DMS79 (cell line): ENCODE data around the gene EIF3L.
"Not testable (repeated sequence)": the region's sequence is repeated elsewhere in the genome, so short reads cannot be mapped to it uniquely, and the experiment has no call there.

ENCODE experiments used
- DNase-seq: peaks from one replicate; lab custom pipeline; 2025; lab: John Stamatoyannopoulos, UW

The EIF3L gene

DNA sequence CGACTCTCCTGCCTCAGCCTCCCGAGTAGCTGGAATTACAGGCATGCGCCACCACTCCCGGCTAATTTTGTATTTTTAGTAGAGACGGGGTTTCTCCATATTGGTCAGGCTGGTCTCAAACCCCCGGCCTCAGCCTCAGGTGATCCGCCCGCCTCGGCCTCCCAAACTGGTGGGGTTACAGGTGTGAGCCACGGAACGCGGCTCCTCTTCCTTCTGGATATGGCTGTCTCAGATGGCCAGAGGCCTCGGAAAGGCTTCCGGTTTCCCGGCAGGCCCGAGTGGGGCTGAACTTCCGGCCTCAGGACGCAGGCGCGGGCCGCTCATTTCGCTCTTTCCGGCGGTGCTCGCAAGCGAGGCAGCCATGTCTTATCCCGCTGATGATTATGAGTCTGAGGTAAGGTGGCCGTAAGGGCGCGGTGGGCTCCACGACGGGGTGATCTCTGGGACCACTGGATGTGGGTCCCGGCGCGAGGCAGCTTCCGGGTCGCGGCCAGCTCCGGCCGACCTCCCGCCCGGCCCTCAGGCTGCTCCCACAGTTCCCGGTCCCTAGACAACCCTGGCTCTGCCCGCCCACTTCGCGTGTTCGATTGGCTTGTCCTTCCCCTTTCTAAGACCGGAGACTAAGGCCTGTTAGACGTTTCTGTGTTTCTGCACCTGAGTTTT, at the start of gene EIF3L:
TSS of gene EIF3L (plus strand) at position 331 of the 663 bp plus-strand sequence. CDS start at position 362, 31 bp downstream.
- peak; percentile 59 for DNase-seq

DNA sequence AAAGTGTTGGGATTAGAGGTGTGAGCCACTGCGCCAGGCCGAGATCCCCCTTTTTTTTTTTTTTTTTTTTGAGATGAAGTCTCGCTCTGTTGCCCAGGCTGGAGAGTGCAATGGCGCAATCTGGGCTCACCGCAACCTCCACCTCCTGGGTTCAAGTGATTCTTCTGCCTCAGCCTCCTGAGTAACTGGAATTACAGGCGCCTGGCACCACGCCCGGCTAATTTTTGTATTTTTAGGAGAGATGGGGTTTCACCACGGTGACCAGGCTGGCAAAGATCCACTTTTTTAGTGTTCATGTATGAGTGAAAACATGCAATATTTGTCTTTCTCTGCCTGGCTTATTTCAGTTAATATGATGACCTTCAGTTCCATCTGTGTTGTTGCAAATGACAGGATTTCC, 49.2 kb upstream of the EIF3L start:
- not testable (repeated sequence) for DNase-seq

DNA sequence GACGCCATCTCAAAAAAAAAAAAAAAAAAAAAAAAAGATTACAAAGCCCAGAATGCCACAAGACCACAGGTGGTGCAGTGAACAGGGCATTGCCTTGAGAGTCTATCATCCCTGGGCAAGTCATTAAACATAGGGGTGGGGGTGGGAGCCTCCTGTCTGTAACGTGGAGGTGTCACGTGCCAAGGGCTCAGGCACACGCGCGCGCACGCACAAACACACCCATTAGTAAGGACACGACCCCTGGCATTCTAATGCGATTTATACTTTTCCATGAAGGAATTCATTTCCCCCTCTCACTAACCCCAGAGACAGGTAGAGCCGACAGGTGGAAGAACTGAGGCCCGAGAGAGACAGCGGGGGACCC, 47.3 kb upstream of the EIF3L start:
- peak; percentile 33 for DNase-seq

DNA sequence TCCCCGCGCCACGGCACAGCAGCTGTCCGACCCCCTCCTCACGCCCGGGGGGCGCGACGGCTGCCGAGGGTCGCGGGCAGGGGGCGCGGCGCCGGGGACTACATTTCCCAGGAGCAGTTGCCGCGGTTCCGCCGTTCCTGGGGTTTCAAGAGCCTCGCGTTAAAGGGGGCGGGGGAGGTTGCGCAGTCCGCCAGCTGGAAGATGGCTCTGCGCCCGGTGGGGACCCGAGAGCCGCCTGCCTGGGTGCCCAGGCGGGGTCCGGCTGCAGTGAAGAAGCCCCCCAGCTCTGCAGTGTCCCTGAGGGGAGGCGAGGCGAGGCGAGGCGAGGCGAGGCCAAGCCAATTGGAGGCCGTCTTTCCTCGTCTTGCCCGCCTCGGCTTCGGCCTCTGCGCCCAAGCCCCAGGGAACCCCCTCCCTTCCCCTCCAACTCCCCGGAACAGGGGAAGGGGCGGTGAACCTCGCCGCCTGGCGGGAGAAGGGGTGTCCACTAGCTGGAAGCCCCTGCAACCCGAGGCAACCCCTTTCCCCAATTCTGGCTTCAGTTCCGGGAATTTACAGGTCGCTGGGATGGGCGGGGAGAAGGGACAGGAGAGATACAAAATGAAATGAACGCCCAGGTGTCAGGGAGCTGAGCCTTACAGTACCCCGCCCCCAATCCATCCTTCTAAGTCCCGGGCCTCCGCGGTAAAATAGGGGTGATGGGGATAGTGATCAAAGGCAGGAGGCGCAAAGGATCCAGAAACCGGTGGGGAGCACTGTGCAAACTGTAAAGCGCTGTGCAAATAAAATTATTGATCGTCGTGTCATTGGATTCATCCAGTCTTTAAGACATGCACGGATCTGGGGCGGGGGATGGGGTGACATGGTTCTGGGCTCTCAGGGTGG, 46.7 kb upstream of the EIF3L start:
- peak; percentile 18 for DNase-seq

DNA sequence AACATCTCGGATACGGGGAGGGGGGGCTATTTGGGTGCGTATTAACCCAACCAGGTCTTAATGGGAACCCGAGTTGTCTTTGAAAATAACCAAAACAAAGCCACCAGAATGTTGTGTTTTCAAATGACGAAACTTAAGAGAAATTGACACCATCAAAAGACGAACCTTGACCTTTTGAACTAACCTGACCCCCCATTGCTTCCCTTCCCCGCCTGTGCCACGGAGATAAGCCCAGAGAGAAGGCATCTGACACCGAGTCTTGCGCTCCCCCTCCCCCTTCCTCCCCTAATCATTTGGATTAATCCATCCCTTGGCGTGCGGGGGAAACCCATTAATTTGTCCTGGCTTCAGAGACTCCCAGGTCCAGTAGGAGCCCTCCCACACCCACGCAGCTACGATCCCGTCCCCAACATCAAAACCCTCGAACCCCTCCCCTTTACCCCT, 46.0 kb upstream of the EIF3L start:
- no peak for DNase-seq

DNA sequence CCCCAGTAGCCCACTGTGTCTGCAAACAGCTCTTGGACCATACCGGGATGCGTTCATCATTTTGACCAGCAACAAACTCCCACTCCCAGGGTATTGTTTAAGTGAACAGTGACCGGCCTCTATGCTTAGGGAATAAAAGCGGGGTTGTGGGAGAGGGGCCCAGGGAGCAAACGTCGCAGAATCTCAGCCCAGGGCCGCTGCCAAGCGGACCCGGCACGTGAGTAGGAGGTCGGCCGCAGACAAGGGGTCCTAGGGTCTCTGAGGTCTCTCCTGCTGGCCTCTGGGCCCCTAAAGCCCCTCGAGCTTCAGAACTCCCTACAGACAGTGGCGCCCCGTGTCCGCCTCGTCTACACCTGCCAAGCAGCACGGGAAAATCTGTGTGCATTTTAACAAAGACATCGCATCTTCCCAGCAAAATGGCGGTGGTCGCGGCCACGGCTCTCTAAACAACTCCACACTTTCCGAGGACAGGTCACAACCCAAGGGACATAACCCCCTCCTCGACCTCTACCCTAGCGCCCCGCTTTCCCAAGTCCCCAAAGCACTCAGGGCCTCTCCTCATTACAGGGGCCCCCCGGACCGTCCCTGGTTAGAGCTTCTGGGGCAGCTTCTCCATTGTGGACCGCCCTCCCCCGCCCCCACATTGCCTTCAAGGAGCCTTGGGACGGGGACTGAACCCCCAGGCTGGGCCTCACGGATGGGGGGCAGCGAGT, 45.4 kb upstream of the EIF3L start:
- no peak for DNase-seq

DNA sequence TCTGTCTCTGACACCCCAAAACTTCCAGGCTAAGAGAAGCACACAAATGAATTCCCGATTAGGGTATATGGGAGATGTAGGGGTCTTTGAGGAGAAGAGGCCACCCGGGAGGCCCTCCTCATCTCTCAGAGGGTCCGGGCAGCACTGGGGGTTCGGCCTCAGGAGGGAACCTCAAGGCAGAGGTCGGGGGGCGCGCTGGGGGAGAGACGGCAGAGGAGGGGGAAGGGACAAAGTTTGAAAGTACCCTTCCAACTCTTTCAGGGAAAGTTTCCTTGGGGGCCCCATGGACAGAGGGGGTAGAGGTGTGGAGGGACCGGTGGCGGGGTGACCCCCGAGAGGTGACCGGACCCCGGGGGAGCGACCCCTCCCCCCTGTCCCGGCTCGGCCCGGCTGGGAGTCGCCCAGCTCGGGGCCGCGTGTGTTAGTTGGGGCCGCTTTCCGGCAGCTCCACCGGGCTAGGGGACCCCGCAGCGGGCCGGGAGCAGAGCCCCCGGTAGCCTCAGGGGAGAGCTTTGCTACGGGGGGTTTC, 44.8 kb upstream of the EIF3L start:
- no peak for DNase-seq

DNA sequence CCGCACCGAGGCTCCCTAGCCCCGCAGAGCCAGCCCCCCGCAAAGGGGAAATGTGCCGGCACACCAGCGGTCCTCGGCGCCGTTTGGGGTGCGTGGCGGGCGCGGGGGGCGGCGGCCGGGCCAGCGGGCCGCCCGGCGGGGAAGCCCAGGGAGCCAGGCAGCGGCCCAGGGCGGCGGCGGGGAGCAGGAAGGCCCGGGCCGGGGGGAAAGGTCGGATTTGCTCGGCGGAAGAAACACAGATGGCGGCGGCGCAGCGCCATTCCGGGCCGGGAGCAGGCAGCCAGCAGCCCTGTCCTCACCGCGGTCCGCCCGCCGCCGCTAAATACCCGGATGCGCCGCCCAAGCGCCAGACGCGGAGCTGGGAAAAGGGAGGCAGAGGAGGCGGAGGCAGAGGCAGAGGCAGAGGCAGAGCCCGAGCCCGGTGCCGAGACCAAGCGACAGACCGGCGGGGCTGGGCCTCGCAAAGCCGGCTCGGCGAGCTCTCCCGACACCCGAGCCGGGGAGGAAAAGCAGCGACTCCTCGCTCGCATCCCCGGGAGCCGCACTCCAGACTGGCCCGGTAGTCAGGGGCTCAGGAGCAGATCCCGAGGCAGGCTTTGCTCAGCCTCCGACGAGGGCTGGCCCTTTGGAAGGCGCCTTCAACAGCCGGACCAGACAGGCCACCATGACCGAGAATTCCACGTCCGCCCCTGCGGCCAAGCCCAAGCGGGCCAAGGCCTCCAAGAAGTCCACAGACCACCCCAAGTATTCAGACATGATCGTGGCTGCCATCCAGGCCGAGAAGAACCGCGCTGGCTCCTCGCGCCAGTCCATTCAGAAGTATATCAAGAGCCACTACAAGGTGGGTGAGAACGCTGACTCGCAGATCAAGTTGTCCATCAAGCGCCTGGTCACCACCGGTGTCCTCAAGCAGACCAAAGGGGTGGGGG, 44.1 kb upstream of the EIF3L start:
- no peak for DNase-seq

DNA sequence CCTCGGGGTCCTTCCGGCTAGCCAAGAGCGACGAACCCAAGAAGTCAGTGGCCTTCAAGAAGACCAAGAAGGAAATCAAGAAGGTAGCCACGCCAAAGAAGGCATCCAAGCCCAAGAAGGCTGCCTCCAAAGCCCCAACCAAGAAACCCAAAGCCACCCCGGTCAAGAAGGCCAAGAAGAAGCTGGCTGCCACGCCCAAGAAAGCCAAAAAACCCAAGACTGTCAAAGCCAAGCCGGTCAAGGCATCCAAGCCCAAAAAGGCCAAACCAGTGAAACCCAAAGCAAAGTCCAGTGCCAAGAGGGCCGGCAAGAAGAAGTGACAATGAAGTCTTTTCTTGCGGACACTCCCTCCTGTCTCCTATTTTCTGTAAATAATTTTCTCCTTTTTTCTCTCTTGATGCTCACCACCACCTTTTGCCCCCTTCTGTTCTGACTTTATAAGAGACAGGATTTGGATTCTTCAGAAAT, 43.4 kb upstream of the EIF3L start:
- DNase-seq: no peak

DNA sequence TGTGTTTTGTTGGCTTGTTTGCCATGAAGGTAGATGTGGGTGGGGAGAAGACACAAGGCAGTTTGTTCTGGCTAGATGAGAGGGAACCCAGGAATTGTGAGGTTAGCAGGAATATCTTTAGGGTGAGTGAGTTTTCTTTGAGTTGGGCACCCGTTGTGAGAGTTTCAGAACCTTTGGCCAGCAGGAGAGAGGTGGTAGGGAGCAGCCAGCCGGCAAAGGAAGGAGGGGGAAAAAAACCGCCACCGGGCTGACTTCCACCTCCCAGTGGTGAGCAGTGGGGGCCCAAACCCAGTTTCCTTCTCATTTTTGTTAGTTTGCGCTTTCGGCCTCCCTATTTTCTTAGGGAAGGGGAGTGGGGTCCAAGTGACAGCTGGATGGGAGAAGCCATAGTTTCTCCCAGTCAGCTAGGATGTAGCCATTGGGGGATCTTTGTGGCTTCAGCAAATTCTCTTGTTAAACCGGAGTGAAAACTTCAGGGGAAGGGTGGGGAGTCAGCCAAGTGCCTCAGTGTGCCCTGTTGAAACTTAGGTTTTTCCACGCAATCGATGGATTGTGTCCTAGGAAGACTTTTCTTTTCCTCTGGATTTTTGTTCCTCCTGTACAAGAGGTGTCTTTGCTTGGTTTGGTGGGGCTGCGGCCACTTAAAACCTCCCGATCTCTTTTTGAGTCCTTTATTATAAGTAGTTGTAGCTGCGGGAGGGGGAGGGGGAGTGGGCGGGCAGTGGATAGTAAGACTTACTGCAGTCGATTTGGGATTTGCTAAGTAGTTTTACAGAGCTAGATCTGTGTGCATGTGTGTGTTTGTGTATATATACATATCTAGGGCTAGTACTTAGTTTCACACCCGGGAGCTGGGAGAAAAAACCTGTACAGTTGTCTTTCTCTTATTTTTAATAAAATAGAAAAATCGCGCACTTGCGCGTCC, 42.5 kb upstream of the EIF3L start:
- DNase-seq: no peak

DNA sequence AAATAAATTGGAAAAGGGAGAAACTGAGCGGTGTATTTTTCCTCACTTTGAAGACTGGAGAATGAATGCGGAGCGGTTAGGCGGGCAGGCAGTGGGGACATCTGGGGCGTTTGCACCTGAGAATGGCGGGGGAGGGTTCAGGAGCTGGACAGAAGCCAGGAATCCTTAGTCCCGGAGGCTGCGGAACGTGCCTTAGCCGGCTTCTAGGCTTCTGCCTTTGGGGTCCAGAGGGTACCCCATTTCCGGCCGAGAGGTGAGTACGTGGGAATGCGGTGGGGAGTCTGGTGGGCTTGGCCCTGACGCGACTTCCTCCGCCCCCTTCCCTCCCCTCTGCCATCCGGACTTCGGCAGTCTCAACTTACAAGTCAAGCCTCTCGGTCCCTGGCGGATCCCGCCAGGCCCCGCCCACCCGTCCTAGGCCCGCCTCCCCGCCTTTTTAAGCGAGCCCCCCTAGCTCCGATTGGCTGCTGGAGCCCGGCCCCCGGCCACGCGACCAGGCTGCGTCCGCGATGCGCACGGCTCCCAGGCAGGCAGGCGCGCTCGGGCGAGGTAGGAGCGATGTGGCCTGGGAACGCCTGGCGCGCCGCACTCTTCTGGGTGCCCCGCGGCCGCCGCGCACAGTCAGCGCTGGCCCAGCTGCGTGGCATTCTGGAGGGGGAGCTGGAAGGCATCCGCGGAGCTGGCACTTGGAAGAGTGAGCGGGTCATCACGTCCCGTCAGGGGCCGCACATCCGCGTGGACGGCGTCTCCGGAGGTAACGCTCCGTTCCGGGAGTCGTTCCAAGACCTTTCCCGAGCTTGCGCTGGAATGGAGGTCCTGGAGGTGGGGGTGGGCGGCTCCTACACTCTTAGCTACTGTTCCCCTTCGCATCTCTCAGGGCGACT, 41.6 kb upstream of the EIF3L start, which contains the start of gene GCAT:
TSS of gene GCAT (plus strand) at position 525 of the 884 bp plus-strand sequence. CDS start at position 559, 34 bp downstream.
- peak; percentile 60 for DNase-seq

DNA sequence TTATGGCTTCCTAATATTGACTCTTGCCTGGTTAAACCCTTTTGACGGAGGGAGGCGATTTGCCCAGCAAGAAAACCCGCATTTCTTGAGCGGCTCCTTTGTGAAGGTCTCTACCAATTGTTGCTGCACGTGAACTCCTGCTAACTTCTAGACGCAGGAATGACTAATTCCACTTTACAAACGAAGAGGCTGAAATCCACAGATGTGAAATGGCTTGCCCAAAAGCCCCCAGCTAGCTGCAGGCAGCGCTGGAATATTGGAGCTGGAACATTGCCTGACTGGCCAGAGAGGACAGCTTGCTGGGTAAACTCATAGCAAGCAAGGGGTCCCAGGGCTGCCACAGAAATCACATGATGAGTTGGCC, 40.9 kb upstream of the EIF3L start:
- no peak for DNase-seq

DNA sequence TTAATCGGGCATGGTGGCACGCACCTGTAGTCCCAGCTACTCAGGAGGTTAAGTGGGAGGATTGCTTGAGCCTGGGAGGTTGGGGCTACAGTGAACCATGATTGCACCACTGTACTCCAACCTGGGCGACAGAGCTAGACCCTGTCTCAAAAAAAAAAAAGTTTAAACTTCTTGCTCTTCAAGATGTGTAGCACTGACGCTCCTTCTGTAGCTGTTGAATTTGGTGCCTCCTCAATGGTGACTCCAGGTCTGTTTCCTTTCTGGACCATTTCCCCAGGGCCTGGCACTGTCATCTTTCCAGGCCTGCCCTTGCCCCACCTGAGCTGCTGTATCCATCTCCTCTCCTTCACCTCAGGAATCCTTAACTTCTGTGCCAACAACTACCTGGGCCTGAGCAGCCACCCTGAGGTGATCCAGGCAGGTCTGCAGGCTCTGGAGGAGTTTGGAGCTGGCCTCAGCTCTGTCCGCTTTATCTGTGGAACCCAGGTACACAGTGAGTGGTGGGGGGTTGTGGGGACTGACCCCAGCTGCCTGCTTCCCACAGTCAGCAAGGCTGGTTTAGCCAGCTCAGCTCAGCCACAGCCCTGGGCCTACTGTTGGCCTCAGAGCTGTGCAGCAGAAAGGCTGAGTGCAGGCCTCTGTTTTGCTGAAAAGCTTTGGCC, 39.4 kb upstream of the EIF3L start:
- DNase-seq: no peak

DNA sequence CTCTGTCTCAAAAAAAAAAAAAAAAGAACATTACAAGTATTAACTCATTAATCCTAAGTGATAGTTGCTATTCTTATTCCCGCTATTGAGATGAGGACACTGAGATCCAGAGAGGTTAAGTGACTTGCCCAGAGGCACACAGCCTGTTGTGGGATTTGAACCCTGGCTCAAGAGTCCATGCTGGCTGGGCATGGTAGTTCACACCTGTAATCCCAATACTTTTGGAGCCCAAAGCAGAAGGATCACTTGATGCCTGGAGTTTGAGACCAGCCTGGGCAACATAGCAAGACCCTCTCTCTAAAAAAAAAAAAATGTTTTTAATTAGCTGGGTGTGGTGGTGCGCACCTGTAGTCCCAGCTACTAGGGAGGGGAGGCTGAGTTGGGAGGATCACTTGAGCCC, 37.4 kb upstream of the EIF3L start:
- no peak for DNase-seq

DNA sequence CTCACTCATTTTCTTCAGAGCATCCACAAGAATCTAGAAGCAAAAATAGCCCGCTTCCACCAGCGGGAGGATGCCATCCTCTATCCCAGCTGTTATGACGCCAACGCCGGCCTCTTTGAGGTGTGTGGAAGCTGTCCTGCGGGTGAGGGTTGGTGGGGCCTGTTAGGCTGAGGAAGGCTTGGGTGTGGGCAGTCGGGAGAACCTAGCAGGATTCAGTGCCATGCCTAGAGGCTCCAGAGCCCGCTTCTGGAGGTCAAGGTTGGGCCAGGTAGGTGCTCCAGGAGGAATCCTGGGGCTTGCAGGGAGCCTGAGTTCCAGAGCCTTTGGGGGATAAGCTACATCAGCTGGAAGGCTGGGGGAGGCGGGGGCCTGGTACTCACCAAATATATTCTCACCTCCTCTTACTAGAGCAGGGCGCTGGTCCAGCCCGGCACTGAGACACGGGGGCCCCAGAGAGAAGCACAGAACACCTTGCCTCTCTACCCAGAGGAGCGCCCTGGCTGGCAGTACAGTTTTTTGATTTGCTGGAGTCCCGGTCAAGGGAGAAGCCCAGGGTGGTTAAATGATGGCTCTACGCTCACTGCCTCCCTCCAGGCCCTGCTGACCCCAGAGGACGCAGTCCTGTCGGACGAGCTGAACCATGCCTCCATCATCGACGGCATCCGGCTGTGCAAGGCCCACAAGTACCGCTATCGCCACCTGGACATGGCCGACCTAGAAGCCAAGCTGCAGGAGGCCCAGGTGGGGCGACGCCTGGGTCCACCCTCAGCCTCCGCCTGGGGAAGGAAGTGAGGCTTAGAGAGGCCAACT, 36.1 kb upstream of the EIF3L start:
- DNase-seq: no peak

DNA sequence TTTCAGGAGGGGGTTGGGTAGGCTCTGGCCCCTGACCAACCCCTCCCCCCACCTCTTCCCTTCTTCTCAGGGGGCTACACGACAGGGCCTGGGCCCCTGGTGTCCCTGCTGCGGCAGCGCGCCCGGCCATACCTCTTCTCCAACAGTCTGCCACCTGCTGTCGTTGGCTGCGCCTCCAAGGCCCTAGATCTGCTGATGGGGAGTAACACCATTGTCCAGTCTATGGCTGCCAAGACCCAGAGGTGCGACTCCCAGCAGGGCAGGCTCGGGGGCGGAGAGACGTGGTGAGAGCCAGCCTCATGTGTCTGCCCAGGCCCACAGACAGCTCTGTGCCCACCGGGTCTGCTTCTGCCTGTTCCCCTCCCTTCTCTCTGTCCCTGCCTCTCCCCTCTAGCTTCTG, 33.6 kb upstream of the EIF3L start:
- DNase-seq: no peak

DNA sequence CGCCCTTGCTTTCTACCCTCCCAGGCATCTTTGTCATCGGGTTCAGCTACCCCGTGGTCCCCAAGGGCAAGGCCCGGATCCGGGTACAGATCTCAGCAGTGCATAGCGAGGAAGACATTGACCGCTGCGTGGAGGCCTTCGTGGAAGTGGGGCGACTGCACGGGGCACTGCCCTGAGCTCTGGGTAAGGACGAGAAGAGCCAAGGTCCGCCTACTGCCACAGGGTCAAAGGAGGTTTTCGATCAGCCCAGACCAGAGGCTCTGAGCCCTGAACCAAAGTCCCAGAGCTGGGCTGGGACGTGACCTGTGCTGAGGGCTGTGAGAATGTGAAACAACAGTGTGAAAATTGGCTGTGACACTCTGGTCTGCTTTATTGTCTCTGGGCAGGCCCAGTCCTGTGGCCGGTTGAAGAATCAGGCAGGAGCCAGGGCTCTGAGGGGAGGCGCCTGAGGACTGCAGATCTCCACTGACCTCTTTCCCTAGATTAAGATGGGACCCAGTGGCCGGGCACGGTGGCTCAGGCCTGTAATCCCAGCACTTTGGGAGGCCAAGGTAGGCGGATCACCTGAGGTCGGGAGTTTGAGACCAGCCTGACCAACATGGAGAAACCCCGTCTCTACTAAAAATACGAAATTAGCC, 32.6 kb upstream of the EIF3L start:
- no peak for DNase-seq
